HT1080 (cell line): ENCODE data around the gene CNTRL. TPM values are rescaled to one million over a fixed set of nuclear protein-coding genes. Genes with fewer than 3 reads are reported as not detected.

Experiments used
- DNase-seq: peaks from one replicate; pipeline ENCODE4 v3.0.0-alpha.2; 2015; ENCODE audit warnings: low read depth
- small RNA-seq: library from RNA; depleted of rRNA; stranded (forward); fragments of <200 nt; gene quantifications from one replicate; pipeline ENCODE3, GENCODE V24; 2014
- total RNA-seq: library from RNA; depleted of rRNA; stranded (reverse); fragments of >200 nt; shearing (Covaris generic); gene quantifications from 2 replicates; pipeline ENCODE4 v1.2.3, GENCODE V29; 2014; rRNA removed

The CNTRL gene
- total RNA-seq, 1 experiment from 2014 or later, result 6.1 TPM

- peak; percentile 60 for DNase-seq
These were observed 151.4 kb downstream of the CNTRL start for GRCh38 chr9:121226175-121226574.

Small RNA genes lying within 50 kb of the gene (small RNA-seq; reads per million reads assigned to genes)
- gene RN7SL181P, result not detected

Other genes starting within 250 kb of the CNTRL start
- gene PSMD5, start 232.0 kb upstream of the CNTRL start, total RNA-seq, result 10.4 and 13.2 TPM in 2 replicates
- 87.7 and 97.9 TPM in 2 replicates for gene PHF19, start 197.8 kb upstream of the CNTRL start, total RNA-seq
- 0.43 and 0.70 TPM in 2 replicates for gene TRAF1, start 148.2 kb upstream of the CNTRL start, total RNA-seq
- gene C5, start 24.7 kb upstream of the CNTRL start, total RNA-seq, result 0.17 and 1.1 TPM in 2 replicates
- 20.4 and 36.1 TPM in 2 replicates for gene RAB14, start 126.9 kb downstream of the CNTRL start, total RNA-seq
- gene GSN, start 193.2 kb downstream of the CNTRL start, total RNA-seq, result 66.5 and 75.8 TPM in 2 replicates